Astrocyte of the cerebellum (primary cell): ENCODE data around the gene FIGNL1.
"Not testable (repeated sequence)": the region's sequence is repeated elsewhere in the genome, so short reads cannot be mapped to it uniquely, and the experiment has no call there.

Source experiments
- DNase-seq: peaks from one replicate; pipeline ENCODE4 v3.0.0-alpha.2; 2011; ENCODE audit warnings: low read depth
- H3K4me3 ChIP-seq: 2 replicates; pipeline ENCODE4 v1.5.1; 2011; ENCODE audit warnings: mild to moderate bottlenecking, low read depth, low read length, moderate library complexity
- CTCF ChIP-seq: IDR thresholded peaks from 2 replicates; pipeline ENCODE4 v1.5.1; 2012; ENCODE audit warnings: low read length, low read depth, moderate library complexity, mild to moderate bottlenecking; ENCODE audit errors: missing control alignments
- in situ Hi-C: cut with HindIII; loops from 2 replicates; pipeline ENCODE4 v1.10.0; 2017; ENCODE audit warnings: low sequenced_read_pairs

The FIGNL1 gene

GRCh38 chr7:50466815-50467585 is 16.9 kb upstream of the FIGNL1 start:
- TF ChIP-seq CTCF, result no peak
- in situ Hi-C loops, result no loop called here
- no peak for DNase-seq
- H3K4me3 ChIP-seq, result no peak overlapping the region

GRCh38 chr7:50463035-50463434 is 12.9 kb upstream of the FIGNL1 start:
- no peak for DNase-seq
- H3K4me3 ChIP-seq, result no peak overlapping the region
- no peak for TF ChIP-seq CTCF
- in situ Hi-C loops, result no loop called here

GRCh38 chr7:50462361-50462760 is 12.2 kb upstream of the FIGNL1 start:
- TF ChIP-seq CTCF, result no peak
- H3K4me3 ChIP-seq, result no peak overlapping the region
- DNase-seq, result no peak
- in situ Hi-C loops, result no loop called here

GRCh38 chr7:50461695-50462094 is 11.5 kb upstream of the FIGNL1 start:
- H3K4me3 ChIP-seq, result no peak overlapping the region
- TF ChIP-seq CTCF, result no peak
- in situ Hi-C loops, result no loop called here
- DNase-seq, result no peak

DNA sequence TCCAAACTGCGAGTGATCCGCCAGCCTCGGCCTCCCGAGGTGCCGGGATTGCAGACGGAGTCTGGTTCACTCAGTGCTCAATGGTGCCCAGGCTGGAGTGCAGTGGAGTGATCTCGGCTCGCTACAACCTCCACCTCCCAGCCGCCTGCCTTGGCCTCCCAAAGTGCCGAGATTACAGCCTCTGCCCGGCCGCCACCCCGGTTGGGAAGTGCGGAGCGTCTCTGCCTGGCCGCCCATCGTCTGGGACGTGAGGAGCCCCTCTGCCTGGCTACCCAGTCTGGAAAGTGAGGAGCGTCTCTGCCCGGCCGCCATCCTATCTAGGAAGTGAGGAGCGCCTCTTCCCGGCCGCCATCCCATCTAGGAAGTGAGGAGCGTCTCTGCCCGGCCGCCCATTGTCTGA is 9.0 kb upstream of the FIGNL1 start:
- in situ Hi-C loops, DNase-seq, H3K4me3 ChIP-seq: not testable (repeated sequence)

DNA sequence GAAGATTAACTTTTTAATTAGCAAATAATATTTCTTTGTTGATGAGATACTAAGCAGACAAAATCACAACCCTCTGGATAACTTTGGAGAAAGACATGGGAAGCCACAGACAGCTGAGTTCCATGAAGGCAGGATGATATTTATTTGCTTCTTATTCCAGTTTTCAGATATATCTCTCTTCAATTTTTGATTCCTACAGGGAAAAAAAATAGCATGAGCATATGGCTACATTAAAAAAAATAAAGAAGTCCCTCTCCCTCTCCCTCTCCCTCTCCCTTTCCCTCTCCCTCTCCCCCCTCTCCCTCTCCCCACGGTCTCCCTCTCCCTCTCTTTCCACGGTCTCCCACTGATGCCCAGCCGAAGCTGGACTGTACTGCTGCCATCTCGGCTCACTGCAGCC is 8.5 kb upstream of the FIGNL1 start:
- H3K4me3 ChIP-seq, DNase-seq, in situ Hi-C loops: not testable (repeated sequence)

DNA sequence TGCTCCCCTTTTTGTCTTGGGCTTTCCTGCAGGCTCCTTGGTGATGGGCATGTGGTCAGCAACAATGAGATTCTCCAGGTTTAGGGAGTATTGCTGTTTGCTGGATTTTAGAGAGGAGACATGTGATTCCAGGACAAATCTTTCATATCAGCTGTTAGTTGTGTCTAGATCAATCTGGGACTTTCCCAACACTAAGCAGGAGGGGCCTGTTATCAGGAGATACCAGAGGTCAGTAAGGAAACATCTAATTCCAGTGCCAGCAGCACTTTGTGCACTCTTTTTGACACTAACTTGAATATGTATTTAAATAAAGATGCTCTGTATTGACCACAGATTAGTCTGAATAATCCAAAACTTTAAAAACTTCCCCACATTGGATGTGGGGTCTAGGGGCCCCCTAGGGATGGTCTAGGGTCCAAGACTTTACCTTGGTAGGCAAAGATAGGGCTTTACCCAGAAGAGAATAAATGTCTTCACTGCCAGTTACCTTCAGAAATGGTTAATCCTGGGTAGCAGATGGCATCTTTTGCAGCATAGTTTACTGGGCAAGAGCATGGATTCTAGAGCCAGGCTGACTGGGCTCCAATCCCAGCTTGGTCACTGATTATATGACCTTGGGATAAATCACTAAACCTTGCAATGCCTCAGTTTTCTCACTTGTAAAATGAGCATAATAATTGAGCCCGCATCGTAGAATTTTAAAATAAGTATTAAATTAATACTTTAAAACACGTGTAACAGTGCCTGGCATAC is 6.4 kb upstream of the FIGNL1 start:
- no peak overlapping the region for H3K4me3 ChIP-seq
- DNase-seq, result no peak
- in situ Hi-C loops, result no loop called here
- no peak for TF ChIP-seq CTCF
